NCI-H1092 (cell line): ENCODE data around the gene CAD.
A peak's percentile ranks its signal among the peaks of the same experiment; 100 is the strongest.
"Not testable (repeated sequence)": the region's sequence is repeated elsewhere in the genome, so short reads cannot be mapped to it uniquely, and the experiment has no call there.

ENCODE experiments used
- DNase-seq: peaks from one replicate; lab custom pipeline; 2025; lab: John Stamatoyannopoulos, UW

Gene CAD

GRCh38 chr2:27256855-27257454 lies 39.8 kb downstream of the CAD start:
- no peak for DNase-seq

- DNase-seq, result no peak
These were observed 40.9 kb downstream of the CAD start for GRCh38 chr2:27258051-27258450.

GRCh38 chr2:27261241-27261925 lies 44.2 kb downstream of the CAD start:
- no peak for DNase-seq

- DNase-seq, result no peak
These were observed 44.7 kb downstream of the CAD start for GRCh38 chr2:27261926-27262298.

GRCh38 chr2:27262379-27263286 lies 45.5 kb downstream of the CAD start, which contains the start of gene SLC30A3:
Gene SLC30A3 (minus strand): TSS chr2:27263047. CDS start chr2:27262906, 141 bp downstream.
- DNase-seq, result no peak

GRCh38 chr2:27263287-27264252 lies 46.4 kb downstream of the CAD start:
- no peak for DNase-seq

- DNase-seq, result no peak
These were observed 47.1 kb downstream of the CAD start for GRCh38 chr2:27264253-27264752.

- peak; percentile 41 for DNase-seq
These were observed 47.8 kb downstream of the CAD start for GRCh38 chr2:27264753-27265535.

GRCh38 chr2:27265536-27265870 lies 48.3 kb downstream of the CAD start:
- DNase-seq, result no peak

GRCh38 chr2:27268296-27268695 lies 51.1 kb downstream of the CAD start:
- DNase-seq, result not testable (repeated sequence)

GRCh38 chr2:27270131-27270530 lies 53.0 kb downstream of the CAD start:
- no peak for DNase-seq

- DNase-seq, result no peak
These were observed 53.5 kb downstream of the CAD start for GRCh38 chr2:27270670-27271069.

- DNase-seq, result no peak
These were observed 54.6 kb downstream of the CAD start for GRCh38 chr2:27271631-27272340.

GRCh38 chr2:27272537-27273522 lies 55.7 kb downstream of the CAD start:
- not testable (repeated sequence) for DNase-seq

- DNase-seq, result no peak
These were observed 58.3 kb downstream of the CAD start, which contains the start of gene DNAJC5G for GRCh38 chr2:27275211-27276150. Gene DNAJC5G (plus strand): TSS chr2:27275433. CDS start chr2:27276729, 1,296 bp downstream.

GRCh38 chr2:27278010-27278409 lies 60.8 kb downstream of the CAD start:
- no peak for DNase-seq

- no peak for DNase-seq
These were observed 63.7 kb downstream of the CAD start for GRCh38 chr2:27280826-27281225.

GRCh38 chr2:27281442-27281841 lies 64.3 kb downstream of the CAD start:
- DNase-seq, result no peak
